Transverse colon (tissue), 4 donors: ENCODE measurements around the gene ULBP2. TPM values are rescaled to one million over a fixed set of nuclear protein-coding genes. Genes with fewer than 3 reads are reported as not detected.
"Not testable (repeated sequence)": the region's sequence is repeated elsewhere in the genome, so short reads cannot be mapped to it uniquely, and the experiment has no call there.

Experiments used
- DNase-seq: peaks from one replicate; pipeline ENCODE4 v3.0.0-alpha.2; 2019
- H3K27ac ChIP-seq, 4 donors: fragments of 200-600 bp; sonication (generic); 2 replicates each; pipeline ENCODE4 v1.5.1; 2016 to 2018; ENCODE audit warnings: inconsistent platforms in 4 of 4
- H3K27me3 ChIP-seq: fragments of 200-600 bp; sonication (generic); 2 replicates; pipeline ENCODE4 v1.5.1; 2017; ENCODE audit warnings: inconsistent platforms
- H3K36me3 ChIP-seq, 4 donors: fragments of 200-600 bp; sonication (generic); 2 replicates each; pipeline ENCODE4 v1.5.1; 2017 to 2019; ENCODE audit warnings: inconsistent platforms in 4 of 4
- H3K4me1 ChIP-seq, 4 donors: fragments of 200-600 bp; sonication (generic); 2 replicates each; pipeline ENCODE4 v1.5.1; 2017 to 2020; ENCODE audit warnings: inconsistent platforms in 4 of 4
- H3K4me3 ChIP-seq, 4 donors: fragments of 200-600 bp; sonication (generic); 1 replicate in 1 of 4; 2 replicates in 3 of 4; pipeline versions ENCODE4 v1.5.1 to v1.6.1; 2017 to 2019; ENCODE audit warnings: inconsistent platforms in 4 of 4
- H3K9me3 ChIP-seq, 2 donors: fragments of 200-600 bp; sonication (generic); 2 replicates each; pipeline ENCODE4 v1.5.1; 2017 to 2019; ENCODE audit warnings: inconsistent platforms in 2 of 2
- EP300 ChIP-seq: sonication (generic); formaldehyde crosslinking; IDR thresholded peaks from one replicate; pipeline ENCODE4 v1.6.1; 2017; ENCODE audit warnings: antibody characterized with exemption, low read depth
- POLR2A ChIP-seq: fragments of 450-650 bp; IDR thresholded peaks from one replicate; pipeline ENCODE4 v1.6.1; 2016; ENCODE audit warnings: antibody characterized with exemption, mild to moderate bottlenecking, moderate library complexity
- POLR2AphosphoS5 ChIP-seq, 3 donors: sonication (generic); formaldehyde crosslinking; IDR thresholded peaks; one replicate each; pipeline ENCODE4 v1.6.1; 2016; ENCODE audit warnings: antibody characterized with exemption in 3 of 3
- WGBS, 2 donors: methylation state at CpG; one replicate each; pipeline ENCODE4 v1.1.5; 2018; ENCODE audit warnings: low coverage in 1 of 2; 5-methylcytosine and 5-hydroxymethylcytosine counted together
- in situ Hi-C, 4 donors: fragments of 200-750 bp; cut with MboI; loops; one replicate each; pipeline versions ENCODE4 v1.15.0 to v1.15.1; 2017; ENCODE audit warnings: low sequenced_read_pairs in 3 of 4, low pct_ligation_motif_present in 1 of 4, low pct_unique_long_range_greater_than_20kb in 1 of 4
- intact Hi-C: fragments of 100-400 bp; cut with DNase I; formaldehyde crosslinking; loops from one replicate; pipeline ENCODE4 v1.15.1; 2023; ENCODE audit warnings: low total_unique reads
- total RNA-seq, 4 donors: library from RNA; depleted of rRNA; stranded (reverse); fragments of >200 nt; gene quantifications; one replicate each; pipeline ENCODE4 v1.1.0, GENCODE V29; 2016
- TF ChIP-seq, protein P1 (sequence below), 5 experiments: fragments of 200-600 bp in 3 of 5; fragments of 450-650 bp in 2 of 5; sonication (generic) in 3 of 5; IDR thresholded peaks; 1 replicate in 2 of 5; 2 replicates in 3 of 5; pipeline ENCODE4 v1.5.1; 2016 to 2017; ENCODE audit warnings: antibody characterized with exemption in 5 of 5, inconsistent platforms in 3 of 5, mild to moderate bottlenecking in 2 of 5, moderate library complexity in 1 of 5

The ULBP2 gene
- total RNA-seq, 4 donors from 2014 or later = not detected

DNA sequence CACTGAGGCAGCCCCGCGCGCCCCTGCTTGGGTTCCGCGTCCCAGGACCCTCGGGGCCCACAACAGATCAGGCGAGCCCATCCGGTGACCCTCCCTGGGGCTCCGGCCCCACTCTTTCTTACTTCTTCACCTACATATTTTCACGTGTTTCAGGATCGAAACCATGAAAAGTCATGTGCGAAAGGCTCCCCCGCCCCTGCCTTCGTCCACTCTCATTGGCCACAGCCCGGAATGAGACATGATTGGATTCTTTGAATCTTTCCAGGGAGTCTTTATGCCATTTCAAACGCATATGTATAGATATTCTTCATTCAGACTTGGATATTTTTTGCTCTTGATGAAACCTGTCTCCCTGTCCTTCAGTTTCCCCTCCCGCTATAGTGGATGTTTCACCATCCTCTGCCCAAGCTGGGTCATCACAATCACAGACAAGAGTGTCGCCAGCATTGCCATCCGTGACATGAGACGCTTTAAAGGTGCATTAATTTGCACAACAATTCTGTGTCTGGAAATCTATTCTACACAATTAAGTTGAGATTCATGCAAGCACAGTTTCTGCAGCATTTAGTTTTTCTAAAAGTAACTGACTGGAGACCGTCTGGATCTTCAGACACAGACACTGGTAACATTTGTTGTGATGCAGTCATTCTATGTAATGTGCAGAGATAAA lies 13.3 kb downstream of the ULBP2 start:
- H3K4me3 ChIP-seq, DNase-seq, H3K27ac ChIP-seq, intact Hi-C loops, H3K4me1 ChIP-seq, H3K9me3 ChIP-seq, H3K36me3 ChIP-seq, in situ Hi-C loops: not testable (repeated sequence)
- peaks cover 96% of the 10 kb centered on the region for H3K27me3 ChIP-seq
- WGBS, 2 donors = 0 to 20% methylated on average over 1 to 13 of the region's 21 CpGs

DNA sequence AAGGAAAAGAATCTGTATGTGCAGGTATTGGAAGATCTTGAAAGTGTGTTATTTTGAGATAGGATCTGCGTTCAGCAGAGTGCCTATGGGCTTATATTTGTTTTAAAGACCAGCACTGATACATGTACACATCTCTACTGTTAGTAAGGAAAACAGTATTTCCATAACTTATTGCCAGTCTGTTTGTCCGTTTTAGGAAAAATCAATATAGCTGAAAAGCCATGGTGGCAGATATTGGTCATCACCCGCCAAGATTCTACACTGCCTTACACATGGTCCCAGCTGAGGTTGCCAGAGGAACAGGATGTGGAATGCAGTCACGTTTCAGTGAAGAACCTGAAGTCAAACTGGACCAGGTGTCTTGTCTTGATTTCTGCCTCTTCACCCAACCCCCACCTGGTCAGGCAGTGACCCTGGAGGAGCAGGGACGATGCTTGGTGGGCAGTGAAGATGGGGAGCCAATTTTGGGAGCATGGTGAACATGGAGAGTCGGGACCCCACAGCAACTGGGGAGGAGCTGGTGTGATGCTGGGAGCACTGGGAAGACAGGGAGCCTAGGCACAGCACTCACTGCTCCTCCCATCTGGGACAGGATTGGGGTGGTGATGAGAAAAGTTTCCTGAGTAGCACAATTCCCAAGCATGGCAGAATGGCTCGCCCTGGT lies 14.0 kb downstream of the ULBP2 start:
- in situ Hi-C loops, H3K36me3 ChIP-seq, intact Hi-C loops, H3K4me3 ChIP-seq, H3K4me1 ChIP-seq, H3K9me3 ChIP-seq, DNase-seq, H3K27ac ChIP-seq: not testable (repeated sequence)
- H3K27me3 ChIP-seq = peaks cover 96% of the 10 kb centered on the region
- WGBS, 2 donors = 42 to 44% methylated on average over 3 to 7 of the region's 7 CpGs

DNA sequence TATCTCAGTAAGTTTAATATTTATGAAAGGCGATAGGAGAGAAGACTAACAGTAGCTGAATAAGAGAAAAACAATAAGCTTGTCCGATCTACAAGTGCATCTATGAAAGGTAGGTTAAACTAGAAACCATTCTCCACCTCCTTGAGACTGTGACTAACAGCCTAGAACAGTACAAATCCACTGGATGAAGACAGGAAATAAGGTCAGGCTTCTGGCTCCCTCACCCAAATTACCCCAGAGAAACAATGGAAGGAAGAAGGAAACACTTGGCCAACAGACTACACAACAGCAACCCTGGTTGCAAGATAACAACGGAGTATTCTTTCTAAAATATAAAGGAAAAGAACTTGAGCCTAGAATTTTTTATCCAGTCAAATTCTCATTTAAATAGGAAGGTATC lies 16.3 kb downstream of the ULBP2 start:
- H3K4me3 ChIP-seq, H3K36me3 ChIP-seq, H3K9me3 ChIP-seq, H3K4me1 ChIP-seq, in situ Hi-C loops, H3K27ac ChIP-seq, DNase-seq, intact Hi-C loops: not testable (repeated sequence)
- WGBS, 2 donors = 36 to 40% methylated on average over 3 of the region's 3 CpGs
- peaks cover 96% of the 10 kb centered on the region for H3K27me3 ChIP-seq

DNA sequence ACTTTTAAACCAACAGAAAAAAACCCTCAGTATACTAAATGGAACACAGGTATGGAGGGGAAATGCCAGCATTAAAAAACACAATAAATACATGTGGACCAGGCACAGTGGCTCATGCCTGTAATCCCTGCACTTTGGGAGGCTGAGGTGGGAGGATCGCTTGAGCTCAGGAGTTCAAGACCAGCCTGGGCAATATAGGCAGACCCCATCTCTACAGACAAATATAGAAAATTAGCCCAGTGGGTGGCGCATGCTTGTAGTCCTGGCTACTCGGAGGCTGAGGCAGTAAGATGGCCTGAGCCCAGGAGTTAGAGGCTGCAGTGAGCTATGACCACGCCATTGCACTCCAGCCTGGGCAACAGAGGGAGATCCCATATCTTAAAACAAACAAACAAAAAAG lies 18.0 kb downstream of the ULBP2 start:
- H3K27ac ChIP-seq, H3K9me3 ChIP-seq, in situ Hi-C loops, H3K36me3 ChIP-seq, DNase-seq, H3K4me3 ChIP-seq, intact Hi-C loops: not testable (repeated sequence)
- peaks cover 97% of the 10 kb centered on the region for H3K27me3 ChIP-seq
- 58 to 80% methylated on average over 1 to 4 of the region's 4 CpGs for WGBS, 2 donors
- H3K4me1 ChIP-seq = peaks cover 7 to 18% (median 17%) of the 10 kb centered on the region in 4 donors

DNA sequence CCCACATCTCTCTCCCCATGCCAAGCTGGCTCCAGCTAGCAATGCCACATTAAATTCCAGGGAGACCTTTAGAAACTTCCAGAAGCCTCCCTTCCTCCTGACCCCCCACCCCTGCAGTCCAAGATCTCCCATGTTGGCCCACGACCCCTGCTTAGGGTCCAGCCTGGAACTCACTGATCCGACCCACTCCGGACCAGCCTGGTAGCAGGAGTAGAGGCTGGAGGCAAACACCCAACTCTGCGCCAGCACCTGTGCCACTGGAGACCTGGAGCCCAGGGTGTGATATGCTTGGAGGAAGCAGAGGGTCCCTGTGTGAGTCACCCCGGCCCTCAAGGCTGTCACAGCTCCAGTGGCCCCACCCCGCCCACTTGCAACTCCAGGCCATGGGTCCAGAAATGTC lies 18.7 kb downstream of the ULBP2 start:
- Histone ChIP-seq H3K4me1 (peaks cover 11 to 24% (median 23%) of the 10 kb centered on the region in 4 donors), H3K4me3 (no peak overlapping the region), H3K36me3 (no peaks in the 10 kb centered on the region), H3K27ac (no peak overlapping the region), H3K27me3 (peaks cover 98% of the 10 kb centered on the region), H3K9me3 (no peaks in the 10 kb centered on the region)
- intact Hi-C loops = no loop called here
- no peak for DNase-seq
- WGBS, 2 donors = 62 to 68% methylated on average over 2 to 6 of the region's 6 CpGs
- in situ Hi-C loops = no loop called here
- no peak for TF ChIP-seq EP300
- no peak for TF ChIP-seq POLR2AphosphoS5 (IDR thresholded peaks at IDR 0.05)
- TF ChIP-seq, protein P1, sequence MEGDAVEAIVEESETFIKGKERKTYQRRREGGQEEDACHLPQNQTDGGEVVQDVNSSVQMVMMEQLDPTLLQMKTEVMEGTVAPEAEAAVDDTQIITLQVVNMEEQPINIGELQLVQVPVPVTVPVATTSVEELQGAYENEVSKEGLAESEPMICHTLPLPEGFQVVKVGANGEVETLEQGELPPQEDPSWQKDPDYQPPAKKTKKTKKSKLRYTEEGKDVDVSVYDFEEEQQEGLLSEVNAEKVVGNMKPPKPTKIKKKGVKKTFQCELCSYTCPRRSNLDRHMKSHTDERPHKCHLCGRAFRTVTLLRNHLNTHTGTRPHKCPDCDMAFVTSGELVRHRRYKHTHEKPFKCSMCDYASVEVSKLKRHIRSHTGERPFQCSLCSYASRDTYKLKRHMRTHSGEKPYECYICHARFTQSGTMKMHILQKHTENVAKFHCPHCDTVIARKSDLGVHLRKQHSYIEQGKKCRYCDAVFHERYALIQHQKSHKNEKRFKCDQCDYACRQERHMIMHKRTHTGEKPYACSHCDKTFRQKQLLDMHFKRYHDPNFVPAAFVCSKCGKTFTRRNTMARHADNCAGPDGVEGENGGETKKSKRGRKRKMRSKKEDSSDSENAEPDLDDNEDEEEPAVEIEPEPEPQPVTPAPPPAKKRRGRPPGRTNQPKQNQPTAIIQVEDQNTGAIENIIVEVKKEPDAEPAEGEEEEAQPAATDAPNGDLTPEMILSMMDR (IDR thresholded peaks at IDR 0.05) = no peak
- no peak for TF ChIP-seq POLR2A

DNA sequence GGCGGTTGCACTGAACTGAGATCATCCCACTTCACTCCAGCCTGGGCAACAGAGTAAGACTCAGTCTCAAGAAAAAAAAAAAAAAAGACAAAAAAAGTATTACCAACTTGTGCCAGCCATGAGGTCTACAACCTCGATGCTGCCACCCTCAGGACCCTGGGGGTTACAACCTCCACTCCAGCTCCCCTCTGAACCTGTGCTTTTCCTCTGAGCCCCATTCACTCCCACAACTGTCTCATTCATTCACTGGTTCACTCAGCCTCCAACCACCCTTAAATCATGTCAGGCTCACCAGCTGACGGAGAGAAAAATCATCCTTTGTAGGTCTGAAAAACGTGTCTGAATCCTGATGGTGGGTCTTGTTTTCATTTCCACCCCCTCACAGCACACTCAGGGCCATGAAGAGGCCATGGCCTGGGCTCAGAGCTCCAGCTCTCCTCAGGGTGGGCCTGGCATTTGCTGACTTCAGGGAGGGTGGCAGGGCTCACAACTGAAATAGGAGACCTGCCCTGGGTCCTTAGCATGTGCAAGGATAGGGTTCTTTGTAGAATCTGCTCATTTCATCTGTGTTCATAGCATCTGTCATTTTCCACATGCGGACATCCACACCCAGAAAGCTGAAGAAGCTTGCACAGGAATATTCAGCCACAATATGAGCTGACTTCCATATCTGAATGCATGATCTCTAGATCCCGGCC lies 20.1 kb downstream of the ULBP2 start:
- in situ Hi-C loops = no loop called here
- Histone ChIP-seq H3K27ac (no peak overlapping the region), H3K9me3 (no peaks in the 10 kb centered on the region), H3K4me3 (no peak overlapping the region), H3K36me3 (no peaks in the 10 kb centered on the region), H3K27me3 (peaks cover 95% of the 10 kb centered on the region), H3K4me1 (peaks cover 11 to 24% (median 23%) of the 10 kb centered on the region in 4 donors)
- TF ChIP-seq, protein P1 (IDR thresholded peaks at IDR 0.05) = no peak
- TF ChIP-seq POLR2A = no peak
- intact Hi-C loops = no loop called here
- no peak for DNase-seq
- 60 to 100% methylated on average over 1 to 6 of the region's 6 CpGs for WGBS, 2 donors
